Measurements from ENCODE around the gene ALK.

ALK gene

DNA sequence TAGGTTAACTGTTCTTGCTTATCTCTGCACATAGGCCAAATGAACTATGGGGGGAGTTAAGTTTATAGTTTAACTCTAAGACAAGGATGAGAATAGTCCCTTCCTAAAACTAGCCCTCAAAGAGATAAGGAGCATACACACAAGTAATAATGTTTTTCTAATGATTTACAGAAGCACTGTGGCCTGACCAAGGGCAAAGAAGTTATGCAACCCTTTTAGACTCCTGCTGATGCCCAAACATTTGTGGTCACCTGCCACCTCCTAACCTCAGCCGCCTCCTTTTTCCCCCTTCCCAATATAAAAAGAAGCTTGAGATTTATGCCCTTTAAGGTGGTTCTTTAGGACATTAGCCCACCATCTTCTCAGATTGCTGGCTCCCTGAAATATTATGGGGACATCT is 357.7 kb downstream of the ALK start:
- TF ChIP-seq, protein P1, sequence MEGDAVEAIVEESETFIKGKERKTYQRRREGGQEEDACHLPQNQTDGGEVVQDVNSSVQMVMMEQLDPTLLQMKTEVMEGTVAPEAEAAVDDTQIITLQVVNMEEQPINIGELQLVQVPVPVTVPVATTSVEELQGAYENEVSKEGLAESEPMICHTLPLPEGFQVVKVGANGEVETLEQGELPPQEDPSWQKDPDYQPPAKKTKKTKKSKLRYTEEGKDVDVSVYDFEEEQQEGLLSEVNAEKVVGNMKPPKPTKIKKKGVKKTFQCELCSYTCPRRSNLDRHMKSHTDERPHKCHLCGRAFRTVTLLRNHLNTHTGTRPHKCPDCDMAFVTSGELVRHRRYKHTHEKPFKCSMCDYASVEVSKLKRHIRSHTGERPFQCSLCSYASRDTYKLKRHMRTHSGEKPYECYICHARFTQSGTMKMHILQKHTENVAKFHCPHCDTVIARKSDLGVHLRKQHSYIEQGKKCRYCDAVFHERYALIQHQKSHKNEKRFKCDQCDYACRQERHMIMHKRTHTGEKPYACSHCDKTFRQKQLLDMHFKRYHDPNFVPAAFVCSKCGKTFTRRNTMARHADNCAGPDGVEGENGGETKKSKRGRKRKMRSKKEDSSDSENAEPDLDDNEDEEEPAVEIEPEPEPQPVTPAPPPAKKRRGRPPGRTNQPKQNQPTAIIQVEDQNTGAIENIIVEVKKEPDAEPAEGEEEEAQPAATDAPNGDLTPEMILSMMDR (IDR thresholded peaks at IDR 0.05; ENCODE audit: insufficient read depth, low read depth, low read length, missing control alignments): no peak
- no peak overlapping the region for H3K4me3 ChIP-seq (ENCODE audit: low read depth, low read length)
- DNase-seq (ENCODE audit: low read depth): no peak

- TF ChIP-seq, protein P1 (IDR thresholded peaks at IDR 0.05; ENCODE audit: insufficient read depth, low read depth, low read length, missing control alignments): no peak
- H3K4me3 ChIP-seq (ENCODE audit: low read depth, low read length): no peak overlapping the region
- DNase-seq (ENCODE audit: low read depth): no peak
Measured at GRCh38 chr2:29562896-29563295, 358.5 kb downstream of the ALK start.

DNA sequence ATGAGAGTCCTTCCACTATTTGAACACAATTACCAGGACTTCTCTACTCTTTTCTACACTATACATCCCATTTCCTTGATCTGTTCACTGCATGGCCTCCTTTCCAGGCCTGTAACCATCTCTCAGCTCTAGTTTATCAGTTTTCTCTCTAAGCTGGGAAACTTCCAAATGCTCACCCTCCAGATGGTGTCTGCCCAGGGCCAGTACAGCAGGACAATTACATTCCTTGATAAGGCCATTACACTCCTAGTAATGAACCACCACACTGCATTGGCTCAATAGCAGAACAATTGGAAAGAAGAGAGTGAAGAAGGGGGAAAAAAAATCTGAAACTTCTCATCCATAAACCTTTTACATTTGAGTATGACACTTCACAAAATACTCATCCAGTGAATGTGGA is 359.1 kb downstream of the ALK start:
- DNase-seq (ENCODE audit: low read depth): no peak
- TF ChIP-seq, protein P1 (IDR thresholded peaks at IDR 0.05; ENCODE audit: insufficient read depth, low read depth, low read length, missing control alignments): no peak
- H3K4me3 ChIP-seq (ENCODE audit: low read depth, low read length): no peak overlapping the region

DNA sequence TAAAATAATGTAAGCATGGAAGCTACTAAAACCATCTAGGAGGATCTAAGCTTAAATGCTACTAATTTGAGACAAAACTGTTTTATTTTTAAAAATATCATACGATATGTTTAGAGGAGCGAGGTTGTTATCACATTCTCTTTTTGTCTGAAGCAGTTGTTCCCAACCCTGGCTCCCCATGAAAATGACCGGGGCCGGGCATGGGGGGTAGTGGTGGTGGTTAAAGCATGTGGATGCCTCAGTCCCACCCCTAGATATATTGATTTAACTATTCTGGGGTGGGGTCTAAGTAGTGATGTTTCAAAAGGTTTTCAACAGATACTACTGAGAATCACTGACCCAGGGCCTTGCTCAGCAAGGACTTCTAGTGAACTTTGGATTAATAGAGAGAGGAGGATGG is 359.8 kb downstream of the ALK start:
- no peak overlapping the region for H3K4me3 ChIP-seq (ENCODE audit: low read depth, low read length)
- TF ChIP-seq, protein P1 (IDR thresholded peaks at IDR 0.05; ENCODE audit: insufficient read depth, low read depth, low read length, missing control alignments): no peak
- no peak for DNase-seq (ENCODE audit: low read depth)

DNA sequence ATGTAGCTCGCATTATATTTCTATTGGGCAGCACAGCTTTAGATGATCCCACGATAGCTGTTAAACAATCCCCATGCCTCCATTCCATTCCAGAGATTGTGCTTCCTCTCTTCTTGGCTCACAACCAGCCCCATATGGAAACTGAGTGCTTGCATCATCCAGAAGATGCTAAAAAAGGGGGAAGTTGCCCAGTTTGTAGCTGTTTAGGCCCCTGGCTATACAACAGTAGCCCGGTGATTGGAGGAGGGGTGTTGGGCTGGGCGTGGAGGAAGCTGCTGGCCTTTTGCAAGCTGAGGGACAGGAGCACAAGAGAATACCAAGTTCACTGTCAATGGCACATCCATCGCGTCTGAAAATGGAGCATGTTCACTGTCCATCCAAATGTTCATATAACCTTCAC is 360.2 kb downstream of the ALK start:
- TF ChIP-seq, protein P1 (IDR thresholded peaks at IDR 0.05; ENCODE audit: insufficient read depth, low read depth, low read length, missing control alignments): no peak
- H3K4me3 ChIP-seq (ENCODE audit: low read depth, low read length): no peak overlapping the region
- no peak for DNase-seq (ENCODE audit: low read depth)

- no peak overlapping the region for H3K4me3 ChIP-seq (ENCODE audit: low read depth, low read length)
- DNase-seq (ENCODE audit: low read depth): no peak
- TF ChIP-seq, protein P1 (IDR thresholded peaks at IDR 0.05; ENCODE audit: insufficient read depth, low read depth, low read length, missing control alignments): no peak
Measured at GRCh38 chr2:29560566-29560965, 360.8 kb downstream of the ALK start.

DNA sequence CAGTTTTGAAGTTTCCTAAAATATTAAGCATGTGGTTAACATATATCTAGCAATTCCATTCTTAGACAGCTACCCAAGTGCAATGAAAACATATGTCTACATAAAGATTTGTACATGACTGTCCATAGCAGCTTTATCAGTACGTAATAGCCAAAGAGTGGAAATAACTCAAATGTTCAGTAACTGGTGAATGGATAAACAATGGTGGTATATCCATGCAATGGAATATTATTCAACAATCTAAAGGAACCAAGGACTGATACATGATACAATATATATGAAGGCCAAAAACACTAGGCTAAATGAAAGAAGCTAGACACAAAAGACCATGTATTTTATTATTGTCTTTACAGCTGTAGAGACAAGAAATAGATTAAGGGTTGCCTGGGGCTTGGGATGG is 361.4 kb downstream of the ALK start:
- no peak for DNase-seq (ENCODE audit: low read depth)
- TF ChIP-seq, protein P1 (IDR thresholded peaks at IDR 0.05; ENCODE audit: insufficient read depth, low read depth, low read length, missing control alignments): no peak
- H3K4me3 ChIP-seq (ENCODE audit: low read depth, low read length): no peak overlapping the region

Data from GM12865 (cell line).